ENCODE measurements around the gene OCEL1. TPM values are rescaled to one million over a fixed set of nuclear protein-coding genes. Genes with fewer than 3 reads are reported as not detected.

The OCEL1 gene
- total and polyA plus RNA-seq, 10 of the 15 experiments (the other 5 are each of a cell fraction or from before 2014, with no cell fraction given) = 2.8 to 18.2 (median 7.4) TPM

DNA sequence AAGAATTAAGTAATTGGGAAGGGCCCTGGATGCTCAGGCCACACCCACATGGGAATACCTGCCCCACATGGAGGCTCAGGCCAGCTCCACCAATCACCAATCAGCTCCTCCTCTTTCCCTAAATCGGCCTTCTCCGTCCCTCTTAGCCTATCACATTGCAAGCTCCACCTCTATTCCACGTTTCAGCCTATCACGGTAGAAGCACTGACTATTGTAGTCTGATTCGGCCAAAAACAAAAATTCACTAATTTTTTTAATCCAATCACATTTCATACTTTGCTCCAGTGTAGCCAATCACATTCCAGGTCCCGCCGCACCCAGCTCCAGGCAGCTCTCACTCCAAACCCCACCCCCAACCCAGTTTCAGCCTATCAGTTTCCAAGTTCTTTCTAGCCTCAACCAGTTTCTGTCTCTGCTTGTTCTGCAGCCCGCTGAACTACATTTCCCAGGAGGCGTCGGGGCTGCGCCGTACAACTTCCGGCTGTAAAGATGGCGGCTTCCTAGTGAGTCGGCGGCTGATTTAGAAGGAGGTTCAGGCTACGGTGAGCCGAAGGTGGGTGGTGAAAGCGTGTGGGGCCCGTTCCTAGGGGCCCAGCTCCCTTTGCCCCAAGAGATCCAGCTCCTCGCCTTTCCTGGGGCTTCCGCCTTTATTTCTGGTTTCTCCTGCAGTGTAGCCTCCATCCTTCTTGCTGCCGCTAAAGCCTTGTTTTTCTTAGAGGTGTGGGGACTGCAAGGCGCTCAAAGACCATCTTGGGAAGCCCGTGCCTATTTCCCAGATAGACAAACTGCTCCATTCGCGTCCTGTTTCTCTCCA, 41.2 kb downstream of the OCEL1 start, which contains the start of gene BABAM1 (continued):
- TF ChIP-seq, protein P1, sequence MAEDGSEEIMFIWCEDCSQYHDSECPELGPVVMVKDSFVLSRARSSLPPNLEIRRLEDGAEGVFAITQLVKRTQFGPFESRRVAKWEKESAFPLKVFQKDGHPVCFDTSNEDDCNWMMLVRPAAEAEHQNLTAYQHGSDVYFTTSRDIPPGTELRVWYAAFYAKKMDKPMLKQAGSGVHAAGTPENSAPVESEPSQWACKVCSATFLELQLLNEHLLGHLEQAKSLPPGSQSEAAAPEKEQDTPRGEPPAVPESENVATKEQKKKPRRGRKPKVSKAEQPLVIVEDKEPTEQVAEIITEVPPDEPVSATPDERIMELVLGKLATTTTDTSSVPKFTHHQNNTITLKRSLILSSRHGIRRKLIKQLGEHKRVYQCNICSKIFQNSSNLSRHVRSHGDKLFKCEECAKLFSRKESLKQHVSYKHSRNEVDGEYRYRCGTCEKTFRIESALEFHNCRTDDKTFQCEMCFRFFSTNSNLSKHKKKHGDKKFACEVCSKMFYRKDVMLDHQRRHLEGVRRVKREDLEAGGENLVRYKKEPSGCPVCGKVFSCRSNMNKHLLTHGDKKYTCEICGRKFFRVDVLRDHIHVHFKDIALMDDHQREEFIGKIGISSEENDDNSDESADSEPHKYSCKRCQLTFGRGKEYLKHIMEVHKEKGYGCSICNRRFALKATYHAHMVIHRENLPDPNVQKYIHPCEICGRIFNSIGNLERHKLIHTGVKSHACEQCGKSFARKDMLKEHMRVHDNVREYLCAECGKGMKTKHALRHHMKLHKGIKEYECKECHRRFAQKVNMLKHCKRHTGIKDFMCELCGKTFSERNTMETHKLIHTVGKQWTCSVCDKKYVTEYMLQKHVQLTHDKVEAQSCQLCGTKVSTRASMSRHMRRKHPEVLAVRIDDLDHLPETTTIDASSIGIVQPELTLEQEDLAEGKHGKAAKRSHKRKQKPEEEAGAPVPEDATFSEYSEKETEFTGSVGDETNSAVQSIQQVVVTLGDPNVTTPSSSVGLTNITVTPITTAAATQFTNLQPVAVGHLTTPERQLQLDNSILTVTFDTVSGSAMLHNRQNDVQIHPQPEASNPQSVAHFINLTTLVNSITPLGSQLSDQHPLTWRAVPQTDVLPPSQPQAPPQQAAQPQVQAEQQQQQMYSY (CRISPR knock-in tag; IDR thresholded peaks at IDR 0.05) = no peak
- peak; percentile 92 for TF ChIP-seq IKZF1 (conservative IDR thresholded peaks at IDR 0.05)
- TF ChIP-seq, protein P2, sequence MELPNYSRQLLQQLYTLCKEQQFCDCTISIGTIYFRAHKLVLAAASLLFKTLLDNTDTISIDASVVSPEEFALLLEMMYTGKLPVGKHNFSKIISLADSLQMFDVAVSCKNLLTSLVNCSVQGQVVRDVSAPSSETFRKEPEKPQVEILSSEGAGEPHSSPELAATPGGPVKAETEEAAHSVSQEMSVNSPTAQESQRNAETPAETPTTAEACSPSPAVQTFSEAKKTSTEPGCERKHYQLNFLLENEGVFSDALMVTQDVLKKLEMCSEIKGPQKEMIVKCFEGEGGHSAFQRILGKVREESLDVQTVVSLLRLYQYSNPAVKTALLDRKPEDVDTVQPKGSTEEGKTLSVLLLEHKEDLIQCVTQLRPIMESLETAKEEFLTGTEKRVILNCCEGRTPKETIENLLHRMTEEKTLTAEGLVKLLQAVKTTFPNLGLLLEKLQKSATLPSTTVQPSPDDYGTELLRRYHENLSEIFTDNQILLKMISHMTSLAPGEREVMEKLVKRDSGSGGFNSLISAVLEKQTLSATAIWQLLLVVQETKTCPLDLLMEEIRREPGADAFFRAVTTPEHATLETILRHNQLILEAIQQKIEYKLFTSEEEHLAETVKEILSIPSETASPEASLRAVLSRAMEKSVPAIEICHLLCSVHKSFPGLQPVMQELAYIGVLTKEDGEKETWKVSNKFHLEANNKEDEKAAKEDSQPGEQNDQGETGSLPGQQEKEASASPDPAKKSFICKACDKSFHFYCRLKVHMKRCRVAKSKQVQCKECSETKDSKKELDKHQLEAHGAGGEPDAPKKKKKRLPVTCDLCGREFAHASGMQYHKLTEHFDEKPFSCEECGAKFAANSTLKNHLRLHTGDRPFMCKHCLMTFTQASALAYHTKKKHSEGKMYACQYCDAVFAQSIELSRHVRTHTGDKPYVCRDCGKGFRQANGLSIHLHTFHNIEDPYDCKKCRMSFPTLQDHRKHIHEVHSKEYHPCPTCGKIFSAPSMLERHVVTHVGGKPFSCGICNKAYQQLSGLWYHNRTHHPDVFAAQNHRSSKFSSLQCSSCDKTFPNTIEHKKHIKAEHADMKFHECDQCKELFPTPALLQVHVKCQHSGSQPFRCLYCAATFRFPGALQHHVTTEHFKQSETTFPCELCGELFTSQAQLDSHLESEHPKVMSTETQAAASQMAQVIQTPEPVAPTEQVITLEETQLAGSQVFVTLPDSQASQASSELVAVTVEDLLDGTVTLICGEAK (IDR thresholded peaks at IDR 0.05; ENCODE audit: borderline replicate concordance) = peak; percentile 94
- TF ChIP-seq, protein P3, sequence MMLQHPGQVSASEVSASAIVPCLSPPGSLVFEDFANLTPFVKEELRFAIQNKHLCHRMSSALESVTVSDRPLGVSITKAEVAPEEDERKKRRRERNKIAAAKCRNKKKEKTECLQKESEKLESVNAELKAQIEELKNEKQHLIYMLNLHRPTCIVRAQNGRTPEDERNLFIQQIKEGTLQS (IDR thresholded peaks at IDR 0.05; ENCODE audit: borderline replicate concordance, extremely low read depth, low read depth, low read length) = no peak; the same call in 1 of the 2 replicates
- TF ChIP-seq, protein P4, sequence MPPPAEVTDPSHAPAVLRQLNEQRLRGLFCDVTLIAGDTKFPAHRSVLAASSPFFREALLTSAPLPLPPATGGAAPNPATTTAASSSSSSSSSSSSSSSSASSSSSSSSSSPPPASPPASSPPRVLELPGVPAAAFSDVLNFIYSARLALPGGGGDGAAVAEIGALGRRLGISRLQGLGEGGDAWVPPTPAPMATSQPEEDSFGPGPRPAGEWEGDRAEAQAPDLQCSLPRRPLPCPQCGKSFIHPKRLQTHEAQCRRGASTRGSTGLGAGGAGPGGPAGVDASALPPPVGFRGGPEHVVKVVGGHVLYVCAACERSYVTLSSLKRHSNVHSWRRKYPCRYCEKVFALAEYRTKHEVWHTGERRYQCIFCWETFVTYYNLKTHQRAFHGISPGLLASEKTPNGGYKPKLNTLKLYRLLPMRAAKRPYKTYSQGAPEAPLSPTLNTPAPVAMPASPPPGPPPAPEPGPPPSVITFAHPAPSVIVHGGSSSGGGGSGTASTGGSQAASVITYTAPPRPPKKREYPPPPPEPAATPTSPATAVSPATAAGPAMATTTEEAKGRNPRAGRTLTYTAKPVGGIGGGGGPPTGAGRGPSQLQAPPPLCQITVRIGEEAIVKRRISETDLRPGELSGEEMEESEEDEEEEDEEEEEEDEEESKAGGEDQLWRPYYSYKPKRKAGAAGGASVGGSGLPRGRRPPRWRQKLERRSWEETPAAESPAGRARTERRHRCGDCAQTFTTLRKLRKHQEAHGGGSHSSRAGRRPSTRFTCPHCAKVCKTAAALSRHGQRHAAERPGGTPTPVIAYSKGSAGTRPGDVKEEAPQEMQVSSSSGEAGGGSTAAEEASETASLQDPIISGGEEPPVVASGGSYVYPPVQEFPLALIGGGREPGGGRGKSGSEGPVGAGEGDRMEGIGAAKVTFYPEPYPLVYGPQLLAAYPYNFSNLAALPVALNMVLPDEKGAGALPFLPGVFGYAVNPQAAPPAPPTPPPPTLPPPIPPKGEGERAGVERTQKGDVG (CRISPR knock-in tag; IDR thresholded peaks at IDR 0.05) = no peak
- TF ChIP-seq SUZ12 (IDR thresholded peaks at IDR 0.05; ENCODE audit: unreplicated experiment) = no peak
- no peak for TF ChIP-seq NFIC (IDR thresholded peaks at IDR 0.05; ENCODE audit: low read depth, low read length)
- TF ChIP-seq SIX5 (IDR thresholded peaks at IDR 0.05; ENCODE audit: low read depth, low read length, severe bottlenecking) = peak; percentile 95
- TF ChIP-seq, protein P5, sequence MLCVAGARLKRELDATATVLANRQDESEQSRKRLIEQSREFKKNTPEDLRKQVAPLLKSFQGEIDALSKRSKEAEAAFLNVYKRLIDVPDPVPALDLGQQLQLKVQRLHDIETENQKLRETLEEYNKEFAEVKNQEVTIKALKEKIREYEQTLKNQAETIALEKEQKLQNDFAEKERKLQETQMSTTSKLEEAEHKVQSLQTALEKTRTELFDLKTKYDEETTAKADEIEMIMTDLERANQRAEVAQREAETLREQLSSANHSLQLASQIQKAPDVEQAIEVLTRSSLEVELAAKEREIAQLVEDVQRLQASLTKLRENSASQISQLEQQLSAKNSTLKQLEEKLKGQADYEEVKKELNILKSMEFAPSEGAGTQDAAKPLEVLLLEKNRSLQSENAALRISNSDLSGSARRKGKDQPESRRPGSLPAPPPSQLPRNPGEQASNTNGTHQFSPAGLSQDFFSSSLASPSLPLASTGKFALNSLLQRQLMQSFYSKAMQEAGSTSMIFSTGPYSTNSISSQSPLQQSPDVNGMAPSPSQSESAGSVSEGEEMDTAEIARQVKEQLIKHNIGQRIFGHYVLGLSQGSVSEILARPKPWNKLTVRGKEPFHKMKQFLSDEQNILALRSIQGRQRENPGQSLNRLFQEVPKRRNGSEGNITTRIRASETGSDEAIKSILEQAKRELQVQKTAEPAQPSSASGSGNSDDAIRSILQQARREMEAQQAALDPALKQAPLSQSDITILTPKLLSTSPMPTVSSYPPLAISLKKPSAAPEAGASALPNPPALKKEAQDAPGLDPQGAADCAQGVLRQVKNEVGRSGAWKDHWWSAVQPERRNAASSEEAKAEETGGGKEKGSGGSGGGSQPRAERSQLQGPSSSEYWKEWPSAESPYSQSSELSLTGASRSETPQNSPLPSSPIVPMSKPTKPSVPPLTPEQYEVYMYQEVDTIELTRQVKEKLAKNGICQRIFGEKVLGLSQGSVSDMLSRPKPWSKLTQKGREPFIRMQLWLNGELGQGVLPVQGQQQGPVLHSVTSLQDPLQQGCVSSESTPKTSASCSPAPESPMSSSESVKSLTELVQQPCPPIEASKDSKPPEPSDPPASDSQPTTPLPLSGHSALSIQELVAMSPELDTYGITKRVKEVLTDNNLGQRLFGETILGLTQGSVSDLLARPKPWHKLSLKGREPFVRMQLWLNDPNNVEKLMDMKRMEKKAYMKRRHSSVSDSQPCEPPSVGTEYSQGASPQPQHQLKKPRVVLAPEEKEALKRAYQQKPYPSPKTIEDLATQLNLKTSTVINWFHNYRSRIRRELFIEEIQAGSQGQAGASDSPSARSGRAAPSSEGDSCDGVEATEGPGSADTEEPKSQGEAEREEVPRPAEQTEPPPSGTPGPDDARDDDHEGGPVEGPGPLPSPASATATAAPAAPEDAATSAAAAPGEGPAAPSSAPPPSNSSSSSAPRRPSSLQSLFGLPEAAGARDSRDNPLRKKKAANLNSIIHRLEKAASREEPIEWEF (IDR thresholded peaks at IDR 0.05; ENCODE audit: insufficient replicate concordance, low read depth, low read length) = no peak
- no peak for TF ChIP-seq KAT2A (conservative IDR thresholded peaks at IDR 0.05; ENCODE audit: control insufficient read depth, low read depth, low read length)
